PFSK-1 (cell line): ENCODE results near the gene ELN.

Source experiments
- FOXP2 ChIP-seq: optimal IDR thresholded peaks from 2 replicates; pipeline ENCODE3; 2011; ENCODE audit warnings: borderline replicate concordance, control low read depth, inconsistent platforms; ENCODE audit not compliant: insufficient read depth; ENCODE audit errors: extremely low read length, extremely low read depth
- POLR2AphosphoS5 ChIP-seq: IDR thresholded peaks from 2 replicates; pipeline ENCODE4 v1.6.1; 2012; ENCODE audit warnings: low read depth, mild to moderate bottlenecking, control low read depth, low read length, moderate library complexity
- REST ChIP-seq, 2 experiments: IDR thresholded peaks; 2 replicates each; pipeline versions ENCODE4 v1.6.1 to v1.8.0; 2011 to 2012; ENCODE audit warnings: low read depth in 2 of 2, low read length in 2 of 2, control low read depth in 1 of 2, inconsistent platforms in 1 of 2, mild to moderate bottlenecking in 1 of 2, moderate library complexity in 1 of 2; ENCODE audit not compliant: insufficient read depth in 1 of 2
- SIN3A ChIP-seq: IDR thresholded peaks from 2 replicates; pipeline ENCODE4 v1.6.1; 2012; ENCODE audit warnings: mild to moderate bottlenecking, low read length, moderate library complexity, borderline replicate concordance; ENCODE audit not compliant: insufficient read depth
- TAF1 ChIP-seq: IDR thresholded peaks from 2 replicates; pipeline ENCODE4 v1.6.1; 2012; ENCODE audit warnings: low read length, control low read depth, borderline replicate concordance; ENCODE audit not compliant: insufficient read depth

Gene ELN

GRCh38 chr7:73983437-73984164 is 44.4 kb upstream of the ELN start:
- no peak for TF ChIP-seq FOXP2
- TF ChIP-seq POLR2AphosphoS5 = no peak
- TF ChIP-seq REST (IDR thresholded peaks at IDR 0.05; ENCODE audit: insufficient read depth in 1 of 2, low read depth in 2 of 2, low read length in 2 of 2) = no peak
- no peak for TF ChIP-seq SIN3A
- TF ChIP-seq TAF1 = no peak

- TF ChIP-seq POLR2AphosphoS5 = no peak
- no peak for TF ChIP-seq REST (IDR thresholded peaks at IDR 0.05; ENCODE audit: insufficient read depth in 1 of 2, low read depth in 2 of 2, low read length in 2 of 2)
- no peak for TF ChIP-seq TAF1
- TF ChIP-seq FOXP2 = no peak
- TF ChIP-seq SIN3A = no peak
These were observed 43.3 kb upstream of the ELN start for GRCh38 chr7:73984481-73985205.

GRCh38 chr7:73985737-73986141 is 42.2 kb upstream of the ELN start:
- TF ChIP-seq SIN3A = no peak
- no peak for TF ChIP-seq FOXP2
- no peak for TF ChIP-seq REST (IDR thresholded peaks at IDR 0.05; ENCODE audit: insufficient read depth in 1 of 2, low read depth in 2 of 2, low read length in 2 of 2)
- no peak for TF ChIP-seq POLR2AphosphoS5
- no peak for TF ChIP-seq TAF1

GRCh38 chr7:73986158-73986631 is 41.8 kb upstream of the ELN start:
- TF ChIP-seq FOXP2 = no peak
- TF ChIP-seq POLR2AphosphoS5 = no peak

- TF ChIP-seq SIN3A (no peak), TAF1 (no peak), FOXP2 (no peak), POLR2AphosphoS5 (no peak), REST (IDR thresholded peaks at IDR 0.05; ENCODE audit: insufficient read depth in 1 of 2, low read depth in 2 of 2, low read length in 2 of 2) (no peak)
These were observed 40.7 kb upstream of the ELN start for GRCh38 chr7:73987298-73987697.
